Measurements from ENCODE around the gene TFAM. TPM values are rescaled to one million over a fixed set of nuclear protein-coding genes. Genes with fewer than 3 reads are reported as not detected.

Gene TFAM
- total and polyA plus RNA-seq, 2 of the 8 experiments (the other 6 are each of a cell fraction or from before 2014, with no cell fraction given), result 29.3 to 97.3 TPM

- FAIRE-seq (no peak), DNase-seq (ENCODE audit: low read depth in 1 of 2, low spot score in 2 of 2) (no peak)
- no peaks in the 10 kb centered on the region for H3K23me2 ChIP-seq (ENCODE audit: low read depth, low read length)
- H3K36me3 ChIP-seq (ENCODE audit: control insufficient read depth in 2 of 4, insufficient read depth in 4 of 4, low read length in 3 of 4), result no peaks in the 10 kb centered on the region
- no peak overlapping the region for H3K56ac ChIP-seq (replicated peaks; ENCODE audit: insufficient read length, low read depth, low read length)
- no peak overlapping the region for H3K4me2 ChIP-seq (ENCODE audit: insufficient read depth in 1 of 2, low read depth in 2 of 2, low read length in 2 of 2)
- H3K23ac ChIP-seq (ENCODE audit: insufficient read length), result no peak overlapping the region
- H4K5ac ChIP-seq (ENCODE audit: insufficient read length, low read depth, low read length), result no peak overlapping the region
- H3K79me2 ChIP-seq (ENCODE audit: control insufficient read depth in 1 of 2, insufficient read depth in 2 of 2, low read length in 2 of 2), result peaks cover 0 to 73% of the 10 kb centered on the region in 2 experiments; a peak in 2 of 4 replicates
- H2BK20ac ChIP-seq (ENCODE audit: low read length), result no peak overlapping the region
- no peak overlapping the region for H2BK120ac ChIP-seq (replicated peaks; ENCODE audit: low read depth, low read length)
- H3K4me3 ChIP-seq (ENCODE audit: extremely low read depth in 1 of 4, insufficient read depth in 2 of 4, low read depth in 3 of 4, low read length in 4 of 4), result no peak overlapping the region
- H3K14ac ChIP-seq (ENCODE audit: insufficient read length), result no peak overlapping the region
- no peak overlapping the region for H3K4ac ChIP-seq (replicated peaks; ENCODE audit: insufficient read length, low read depth, low read length)
- H3K27ac ChIP-seq (ENCODE audit: low read depth, low read length), result no peak overlapping the region
- H2AK5ac ChIP-seq (ENCODE audit: low read depth, low read length), result no peak overlapping the region
- TF ChIP-seq E2F6 (IDR thresholded peaks at IDR 0.05), result no peak
- TF ChIP-seq YY1 (IDR thresholded peaks at IDR 0.05; ENCODE audit: low read depth, low read length), result no peak
- TF ChIP-seq ATF2 (IDR thresholded peaks at IDR 0.05; ENCODE audit: low read length), result no peak
- TF ChIP-seq KDM1A (IDR thresholded peaks at IDR 0.05; ENCODE audit: borderline replicate concordance, low read length), result no peak
- TF ChIP-seq NANOG (IDR thresholded peaks at IDR 0.05; ENCODE audit: insufficient read depth, low read depth, low read length, poor library complexity, severe bottlenecking), result no peak
- TF ChIP-seq CHD1 (IDR thresholded peaks at IDR 0.05; ENCODE audit: low read depth, low read length), result no peak
- no peak for TF ChIP-seq SIN3A (conservative IDR thresholded peaks at IDR 0.05 in 1 of 2, IDR thresholded peaks at IDR 0.05 in 1 of 2; ENCODE audit: low read depth in 1 of 2, low read length in 2 of 2)
- no peak for TF ChIP-seq SIRT6 (IDR thresholded peaks at IDR 0.05; ENCODE audit: low read length)
- no peak overlapping the region for H3K18ac ChIP-seq (ENCODE audit: extremely low read depth, low read length)
- no peak overlapping the region for H2BK15ac ChIP-seq (ENCODE audit: low read length)
- H3K9ac ChIP-seq (replicated peaks in 1 of 4; ENCODE audit: extremely low read depth in 1 of 4, low read depth in 3 of 4, low read length in 3 of 4), result no peak overlapping the region
- H4K91ac ChIP-seq (replicated peaks; ENCODE audit: insufficient read length, low read length), result no peak overlapping the region
- no peaks in the 10 kb centered on the region for H3K9me3 ChIP-seq (ENCODE audit: insufficient read depth in 2 of 2, low read depth in 1 of 2, low read length in 1 of 2)
- no peaks in the 10 kb centered on the region for H3K27me3 ChIP-seq (replicated peaks in 1 of 4; ENCODE audit: control insufficient read depth in 3 of 4, extremely low read depth in 1 of 4, insufficient read depth in 3 of 4, low read length in 3 of 4)
- 100% methylated on average over 1 of the region's 1 CpG; no CpG with 5 or more reads in 1 of the 2 experiments for WGBS, 2 experiments (ENCODE audit: extremely low coverage in 1 of 2, insufficient coverage in 1 of 2, insufficient read length in 1 of 2, insufficient replicate concordance in 2 of 2, low coverage in 1 of 2, low lambda C conversion rate in 2 of 2, missing lambda C conversion rate in 1 of 2)
- H2AFZ ChIP-seq (ENCODE audit: low read length), result no peak overlapping the region
- H3K4me1 ChIP-seq (replicated peaks in 1 of 4; ENCODE audit: control insufficient read depth in 3 of 4, insufficient read depth in 4 of 4, low read length in 3 of 4), result no peaks in the 10 kb centered on the region; a peak in 1 of 7 replicates
- H4K8ac ChIP-seq (ENCODE audit: extremely low read depth, insufficient read depth, low read length), result no peak overlapping the region
- H2BK12ac ChIP-seq (ENCODE audit: low read depth, low read length), result no peak overlapping the region
- H3K79me1 ChIP-seq (ENCODE audit: low read depth, low read length), result no peaks in the 10 kb centered on the region; the same call in 1 of the 2 replicates
- ChIA-PET POLR2A (ENCODE audit: partially characterized antibody) (no interaction called here), CTCF (ENCODE audit: partially characterized antibody) (no interaction called here)
- no peak overlapping the region for H2BK5ac ChIP-seq (ENCODE audit: low read depth, low read length)
- H4K20me1 ChIP-seq (replicated peaks in 1 of 2; ENCODE audit: control insufficient read depth in 1 of 2, insufficient read depth in 2 of 2, low read length in 2 of 2), result peaks cover 1 to 4% of the 10 kb centered on the region in 2 experiments
Observed at GRCh38 chr10:58341947-58342346, 43.3 kb upstream of the TFAM start.

Data from H1 (cell line).